Thyroid gland (tissue), 4 donors: ENCODE measurements around the gene TNNI3.

Experiments
- CTCF ChIP-seq, 6 experiments: fragments of 200-600 bp in 3 of 6; fragments of 450-650 bp in 3 of 6; sonication (generic) in 3 of 6; IDR thresholded peaks; one replicate each; pipeline ENCODE4 v1.5.1; 2016 to 2019; ENCODE audit warnings: antibody characterized with exemption in 6 of 6, mild to moderate bottlenecking in 2 of 6, inconsistent platforms in 1 of 6, moderate library complexity in 1 of 6
- POLR2A ChIP-seq, 2 donors: fragments of 450-650 bp; IDR thresholded peaks; one replicate each; pipeline ENCODE4 v1.6.1; 2017; ENCODE audit warnings: antibody characterized with exemption in 2 of 2, mild to moderate bottlenecking in 2 of 2, moderate library complexity in 1 of 2

GRCh38 chr19:55132453-55133129 lies 24.9 kb downstream of the TNNI3 start:
- TF ChIP-seq CTCF (IDR thresholded peaks at IDR 0.05) (no peak), POLR2A (IDR thresholded peaks at IDR 0.05) (no peak)
